ENCODE data around the gene CHRNA9. TPM values are rescaled to one million over a fixed set of nuclear protein-coding genes. Genes with fewer than 3 reads are reported as not detected.
A peak's percentile ranks its signal among the peaks of the same experiment; 100 is the strongest.

Gene CHRNA9
- total and polyA plus RNA-seq, 2 of the 13 experiments (the other 11 are each of a cell fraction or from before 2014, with no cell fraction given): not detected

DNA sequence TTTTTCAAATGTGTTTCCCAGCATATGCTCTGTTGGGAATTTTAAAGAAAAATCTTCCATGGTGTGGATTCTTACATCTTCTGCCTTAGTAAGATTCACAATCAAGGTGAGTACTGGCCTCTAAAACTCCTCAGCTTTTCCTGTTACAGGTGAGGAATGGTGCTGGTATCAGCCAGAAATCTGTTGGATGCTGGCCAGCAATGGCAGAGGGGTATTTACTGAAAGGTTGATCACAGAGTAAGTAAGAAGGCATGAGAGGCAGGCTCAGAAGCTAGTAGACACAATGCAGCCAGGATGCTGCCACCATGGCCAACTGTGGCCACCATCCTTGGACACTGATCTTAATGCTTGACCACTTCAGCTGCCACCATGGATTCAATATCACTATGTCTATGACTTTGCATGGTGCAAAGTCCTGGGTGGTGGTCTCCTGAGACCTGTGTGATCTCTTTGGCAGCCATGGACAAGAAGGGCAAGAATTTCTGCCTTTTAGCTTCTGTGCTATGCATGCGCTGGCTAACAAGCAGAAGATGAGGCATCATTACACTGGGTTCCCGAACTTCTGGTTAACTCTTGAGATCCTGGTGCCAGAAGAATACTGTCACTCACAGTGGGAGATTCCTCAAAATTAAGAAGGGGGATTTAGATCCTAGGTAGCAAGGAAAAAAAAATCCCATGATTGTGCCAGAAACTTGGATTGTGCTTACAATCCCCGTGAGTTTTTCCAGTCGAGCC lies 60.2 kb downstream of the CHRNA9 start:
- in situ Hi-C loops (cut with HindIII; ENCODE audit: extremely low pct_ligation_motif_present, low pct_unique_long_range_greater_than_20kb) (no loop called here), intact Hi-C loops (cut with micrococcal nuclease; ENCODE audit: unreplicated experiment) (no loop called here)
- Histone ChIP-seq H3K9ac (ENCODE audit: insufficient read depth, low read depth, low read length) (no peak overlapping the region), H2AFZ (ENCODE audit: low read length) (no peak overlapping the region), H3K4me1 (ENCODE audit: insufficient read depth, low read length) (peaks cover 24% of the 10 kb centered on the region), H3K36me3 (replicated peaks in 1 of 2; ENCODE audit: control insufficient read depth in 1 of 2, insufficient read depth in 2 of 2, low read length in 2 of 2) (no peaks in the 10 kb centered on the region), H3K9me3 (ENCODE audit: low read length) (no peaks in the 10 kb centered on the region), H3K4me3 (replicated peaks in 1 of 3; ENCODE audit: insufficient read depth in 1 of 3, low read depth in 2 of 3, low read length in 3 of 3) (no peak overlapping the region), H3K27ac (ENCODE audit: extremely low read length, insufficient read depth, low read length) (no peak overlapping the region), H3K79me2 (ENCODE audit: insufficient read depth, low read length) (no peaks in the 10 kb centered on the region), H4K20me1 (ENCODE audit: insufficient read depth, low read length) (no peaks in the 10 kb centered on the region), H3K27me3 (ENCODE audit: control insufficient read depth in 1 of 2, insufficient read depth in 2 of 2, low read length in 2 of 2) (0 out of 5 replicates have a peak, but pooled peaks cover 0 to 6% of the 10 kb centered on the region in 2 experiments), H3K4me2 (ENCODE audit: low read depth, low read length) (peak overlapping the region; percentile 48)
- ChIA-PET POLR2A (interaction anchor here (0.8 to 1.5 kb wide), 2 partner anchors 9 to 23 kb away, joined by 3 to 7 read pairs; no protein-coding TSS in a partner anchor), CTCF (ENCODE audit: low intra/inter-chr PET ratio, low total read pairs) (no interaction called here)
- WGBS (ENCODE audit: low lambda C conversion rate): 8% methylated on average over 4 of the region's 4 CpGs
- no TSS peak for BruUV-seq (replicated peaks)
- ATAC-seq (peak; percentile 24; the same call in 2 of the 3 replicates), FAIRE-seq (no peak), DNase-seq (ENCODE audit: low spot score) (no peak)
- TF ChIP-seq ZNF652 (CRISPR knock-in tag; IDR thresholded peaks at IDR 0.05; ENCODE audit: borderline replicate concordance, low read depth): peak; percentile 13; the same call in 1 of the 2 replicates
- TF ChIP-seq, protein P1, sequence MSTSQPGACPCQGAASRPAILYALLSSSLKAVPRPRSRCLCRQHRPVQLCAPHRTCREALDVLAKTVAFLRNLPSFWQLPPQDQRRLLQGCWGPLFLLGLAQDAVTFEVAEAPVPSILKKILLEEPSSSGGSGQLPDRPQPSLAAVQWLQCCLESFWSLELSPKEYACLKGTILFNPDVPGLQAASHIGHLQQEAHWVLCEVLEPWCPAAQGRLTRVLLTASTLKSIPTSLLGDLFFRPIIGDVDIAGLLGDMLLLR (CRISPR knock-in tag; IDR thresholded peaks at IDR 0.05): no peak
- no peak for TF ChIP-seq RBM39 (IDR thresholded peaks at IDR 0.05; ENCODE audit: low read depth, low read length, poor library complexity, severe bottlenecking)

DNA sequence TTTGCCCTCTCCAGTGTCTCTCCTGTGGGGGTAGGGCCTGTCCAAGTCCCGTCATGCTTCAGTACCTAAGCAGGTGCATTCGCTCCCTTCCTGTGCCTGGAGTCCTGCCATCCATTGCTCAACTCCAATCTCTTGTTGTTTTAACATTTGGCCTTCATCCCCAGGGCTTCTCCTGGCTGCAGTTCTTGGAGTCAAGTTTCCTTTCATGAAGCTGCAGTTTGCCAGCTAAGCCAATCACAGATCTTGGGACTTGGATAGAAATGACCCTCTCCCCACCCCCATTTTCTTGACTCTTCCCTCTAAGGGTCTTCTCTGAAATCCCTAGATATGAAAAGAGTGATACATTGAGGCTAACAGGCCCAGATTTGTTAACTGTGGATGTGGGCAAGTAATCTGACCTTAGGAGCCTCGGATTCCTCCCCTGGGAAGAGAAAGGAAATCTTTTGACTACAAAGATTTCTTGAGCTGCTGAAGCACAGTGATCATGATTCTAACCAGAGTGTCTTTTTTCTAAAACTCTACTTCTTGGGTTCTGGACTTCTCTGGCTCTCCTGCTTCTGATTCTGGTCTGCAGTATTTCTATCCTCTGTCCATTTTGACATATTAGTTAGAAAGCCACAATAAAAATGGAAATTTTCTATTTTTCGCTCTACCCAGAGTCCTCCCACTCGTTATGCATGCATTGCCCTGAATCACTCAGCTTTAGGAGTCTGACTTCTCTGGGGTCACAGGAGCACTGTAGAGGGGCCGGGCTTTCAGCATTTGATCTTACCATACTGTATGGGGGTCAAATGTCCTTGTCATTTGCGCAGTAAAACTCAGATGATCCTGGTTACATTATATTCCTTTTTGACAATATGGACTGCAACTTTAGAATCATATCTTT lies 61.0 kb downstream of the CHRNA9 start:
- intact Hi-C loops (cut with micrococcal nuclease; ENCODE audit: unreplicated experiment): no loop called here
- no peaks in the 10 kb centered on the region for H4K20me1 ChIP-seq (ENCODE audit: insufficient read depth, low read length)
- no peak overlapping the region for H3K27ac ChIP-seq (ENCODE audit: extremely low read length, insufficient read depth, low read length)
- peaks cover 24% of the 10 kb centered on the region for H3K4me1 ChIP-seq (ENCODE audit: insufficient read depth, low read length)
- H3K79me2 ChIP-seq (ENCODE audit: insufficient read depth, low read length): no peaks in the 10 kb centered on the region
- ChIA-PET CTCF (ENCODE audit: low intra/inter-chr PET ratio, low total read pairs) (no interaction called here), POLR2A (interaction anchor here (0.8 to 1.5 kb wide), 2 partner anchors 9 to 23 kb away, joined by 3 to 7 read pairs; no protein-coding TSS in a partner anchor)
- peak; percentile 68 for FAIRE-seq
- no peaks in the 10 kb centered on the region for H3K9me3 ChIP-seq (ENCODE audit: low read length)
- ATAC-seq: peak; percentile 86
- no peak overlapping the region for H2AFZ ChIP-seq (ENCODE audit: low read length)
- no peaks in the 10 kb centered on the region for H3K36me3 ChIP-seq (replicated peaks in 1 of 2; ENCODE audit: control insufficient read depth in 1 of 2, insufficient read depth in 2 of 2, low read length in 2 of 2)
- in situ Hi-C loops (cut with HindIII; ENCODE audit: extremely low pct_ligation_motif_present, low pct_unique_long_range_greater_than_20kb): no loop called here
- BruUV-seq (replicated peaks): no TSS peak
- 0 out of 5 replicates have a peak, but pooled peaks cover 0 to 3% of the 10 kb centered on the region in 2 experiments for H3K27me3 ChIP-seq (ENCODE audit: control insufficient read depth in 1 of 2, insufficient read depth in 2 of 2, low read length in 2 of 2)
- H3K4me3 ChIP-seq (replicated peaks in 1 of 3; ENCODE audit: insufficient read depth in 1 of 3, low read depth in 2 of 3, low read length in 3 of 3): no peak overlapping the region
- WGBS (ENCODE audit: low lambda C conversion rate): 29% methylated on average over 7 of the region's 7 CpGs
- no peak overlapping the region for H3K9ac ChIP-seq (ENCODE audit: insufficient read depth, low read depth, low read length)
- DNase-seq (ENCODE audit: low spot score): peak; percentile 43
- peak overlapping the region; percentile 48 for H3K4me2 ChIP-seq (ENCODE audit: low read depth, low read length)
- no peak for TF ChIP-seq ZNF788 (CRISPR knock-in tag; IDR thresholded peaks at IDR 0.05; ENCODE audit: borderline replicate concordance)
- TF ChIP-seq, protein P2, sequence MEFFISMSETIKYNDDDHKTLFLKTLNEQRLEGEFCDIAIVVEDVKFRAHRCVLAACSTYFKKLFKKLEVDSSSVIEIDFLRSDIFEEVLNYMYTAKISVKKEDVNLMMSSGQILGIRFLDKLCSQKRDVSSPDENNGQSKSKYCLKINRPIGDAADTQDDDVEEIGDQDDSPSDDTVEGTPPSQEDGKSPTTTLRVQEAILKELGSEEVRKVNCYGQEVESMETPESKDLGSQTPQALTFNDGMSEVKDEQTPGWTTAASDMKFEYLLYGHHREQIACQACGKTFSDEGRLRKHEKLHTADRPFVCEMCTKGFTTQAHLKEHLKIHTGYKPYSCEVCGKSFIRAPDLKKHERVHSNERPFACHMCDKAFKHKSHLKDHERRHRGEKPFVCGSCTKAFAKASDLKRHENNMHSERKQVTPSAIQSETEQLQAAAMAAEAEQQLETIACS (CRISPR knock-in tag; IDR thresholded peaks at IDR 0.05): no peak
- TF ChIP-seq ZNF263 (CRISPR knock-in tag; IDR thresholded peaks at IDR 0.05): 0 out of 2 replicates have a peak, but pooled peaks have one; percentile 41
- peak; percentile 46; the same call in 1 of the 2 replicates for TF ChIP-seq SIX1 (CRISPR knock-in tag; IDR thresholded peaks at IDR 0.05; ENCODE audit: borderline replicate concordance)
- TF ChIP-seq HCFC1 (IDR thresholded peaks at IDR 0.05; ENCODE audit: low read depth, low read length): no peak
- TF ChIP-seq, protein P3, sequence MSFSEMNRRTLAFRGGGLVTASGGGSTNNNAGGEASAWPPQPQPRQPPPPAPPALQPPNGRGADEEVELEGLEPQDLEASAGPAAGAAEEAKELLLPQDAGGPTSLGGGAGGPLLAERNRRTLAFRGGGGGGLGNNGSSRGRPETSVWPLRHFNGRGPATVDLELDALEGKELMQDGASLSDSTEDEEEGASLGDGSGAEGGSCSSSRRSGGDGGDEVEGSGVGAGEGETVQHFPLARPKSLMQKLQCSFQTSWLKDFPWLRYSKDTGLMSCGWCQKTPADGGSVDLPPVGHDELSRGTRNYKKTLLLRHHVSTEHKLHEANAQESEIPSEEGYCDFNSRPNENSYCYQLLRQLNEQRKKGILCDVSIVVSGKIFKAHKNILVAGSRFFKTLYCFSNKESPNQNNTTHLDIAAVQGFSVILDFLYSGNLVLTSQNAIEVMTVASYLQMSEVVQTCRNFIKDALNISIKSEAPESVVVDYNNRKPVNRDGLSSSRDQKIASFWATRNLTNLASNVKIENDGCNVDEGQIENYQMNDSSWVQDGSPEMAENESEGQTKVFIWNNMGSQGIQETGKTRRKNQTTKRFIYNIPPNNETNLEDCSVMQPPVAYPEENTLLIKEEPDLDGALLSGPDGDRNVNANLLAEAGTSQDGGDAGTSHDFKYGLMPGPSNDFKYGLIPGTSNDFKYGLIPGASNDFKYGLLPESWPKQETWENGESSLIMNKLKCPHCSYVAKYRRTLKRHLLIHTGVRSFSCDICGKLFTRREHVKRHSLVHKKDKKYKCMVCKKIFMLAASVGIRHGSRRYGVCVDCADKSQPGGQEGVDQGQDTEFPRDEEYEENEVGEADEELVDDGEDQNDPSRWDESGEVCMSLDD (CRISPR knock-in tag; IDR thresholded peaks at IDR 0.05; ENCODE audit: borderline replicate concordance): no peak
- no peak for TF ChIP-seq SRSF4 (IDR thresholded peaks at IDR 0.05; ENCODE audit: low read depth, low read length, poor library complexity, severe bottlenecking)
